BLaER1 treated with 17β-estradiol and CSF1 and Interleukin-3, amounts not matched to agents 10 nM and 100 nM (cell line): ENCODE measurements around the gene POU4F1.

Source experiments
- H3K27ac ChIP-seq, 11 experiments: shearing (Covaris generic); formaldehyde crosslinking; 2 replicates each; pipeline ENCODE4 v1.8.1; 2022
- H3K27me3 ChIP-seq, 11 experiments: shearing (Covaris generic); formaldehyde crosslinking; 2 replicates each; pipeline ENCODE4 v1.8.1; 2022
- H3K36me3 ChIP-seq, 11 experiments: shearing (Covaris generic); formaldehyde crosslinking; 2 replicates each; pipeline ENCODE4 v1.8.1; 2022
- H3K4me1 ChIP-seq, 10 experiments: shearing (Covaris generic); formaldehyde crosslinking; 2 replicates each; pipeline ENCODE4 v1.8.1; 2022
- H3K4me2 ChIP-seq, 11 experiments: shearing (Covaris generic); formaldehyde crosslinking; 2 replicates each; pipeline ENCODE4 v1.8.1; 2022
- H3K4me3 ChIP-seq, 10 experiments: shearing (Covaris generic); formaldehyde crosslinking; 2 replicates each; pipeline ENCODE4 v1.8.1; 2022
- H3K9ac ChIP-seq, 11 experiments: shearing (Covaris generic); formaldehyde crosslinking; 2 replicates each; pipeline ENCODE4 v1.8.1; 2022
- H3K9me3 ChIP-seq, 11 experiments: shearing (Covaris generic); formaldehyde crosslinking; replicated peaks in 1 of 11; 2 replicates each; pipeline ENCODE4 v1.8.1; 2022
- H4K20me1 ChIP-seq, 11 experiments: shearing (Covaris generic); formaldehyde crosslinking; 2 replicates each; pipeline ENCODE4 v1.8.1; 2022
- Cebpa-rat ChIP-seq, 11 experiments: shearing (Covaris generic); IDR thresholded peaks; 2 replicates each; pipeline ENCODE4 v1.8.1; 2022

POU4F1 gene

DNA sequence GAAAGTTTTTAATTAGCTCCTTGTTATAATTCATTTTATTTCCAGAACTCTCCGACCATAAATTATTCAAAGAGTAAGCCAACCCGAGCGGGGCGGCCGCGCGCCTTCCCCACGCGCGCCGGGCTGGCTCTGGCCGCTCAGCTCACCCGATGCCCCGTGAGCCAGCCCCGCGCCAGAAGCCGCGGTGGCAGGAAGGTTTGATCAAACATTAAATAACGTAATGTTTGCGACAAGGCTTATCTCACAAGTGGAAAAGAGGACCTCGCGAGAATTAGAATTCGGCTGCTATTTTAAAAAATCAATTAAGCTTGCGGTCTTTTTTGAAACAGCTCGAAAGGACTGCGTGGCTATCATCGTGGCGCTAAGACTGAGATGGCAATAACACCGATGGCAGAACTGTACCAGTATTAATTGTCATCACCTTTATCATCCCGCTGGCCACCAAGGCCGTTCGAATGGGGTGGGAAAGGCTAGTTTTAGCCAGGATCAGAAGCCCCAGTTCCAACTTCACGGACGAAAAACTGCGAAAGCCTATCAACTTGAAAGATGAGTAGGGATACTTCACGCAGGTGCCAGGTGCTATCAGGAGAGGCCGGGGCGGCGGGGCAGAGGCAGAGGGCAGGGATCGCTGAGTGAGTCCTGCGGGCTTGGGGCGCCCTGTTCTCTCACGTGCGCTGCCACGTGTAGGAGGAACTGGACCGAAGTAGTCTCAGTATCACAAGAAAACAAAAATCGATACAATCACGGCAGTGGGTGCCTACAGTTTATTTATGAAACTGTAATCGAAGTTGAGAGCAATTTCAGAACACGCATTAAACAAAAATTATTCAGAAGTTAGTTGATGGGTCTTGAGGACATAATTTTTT lies 6.4 kb downstream of the POU4F1 start:
- no peak overlapping the region; a peak in 1 of 20 replicates for H3K4me3 ChIP-seq
- no peak overlapping the region for H3K9ac ChIP-seq
- peaks cover 100% of the 10 kb centered on the region in 11 experiments for H3K27me3 ChIP-seq
- H3K36me3 ChIP-seq: no peaks in the 10 kb centered on the region
- H3K27ac ChIP-seq: no peak overlapping the region
- peaks cover 4 to 30% (median 19%) of the 10 kb centered on the region in 11 experiments; a peak in 17 of 22 replicates for H3K9me3 ChIP-seq
- peaks cover 0 to 96% (median 51%) of the 10 kb centered on the region in 11 experiments; a peak in 15 of 22 replicates for H4K20me1 ChIP-seq
- H3K4me2 ChIP-seq: peak overlapping the region in 1 of 11 experiments; percentile 35; a peak in 1 of 22 replicates
- TF ChIP-seq Cebpa-rat (IDR thresholded peaks at IDR 0.05): no peak
- peaks cover 6 to 12% (median 7%) of the 10 kb centered on the region in 10 experiments; a peak in 18 of 20 replicates for H3K4me1 ChIP-seq

DNA sequence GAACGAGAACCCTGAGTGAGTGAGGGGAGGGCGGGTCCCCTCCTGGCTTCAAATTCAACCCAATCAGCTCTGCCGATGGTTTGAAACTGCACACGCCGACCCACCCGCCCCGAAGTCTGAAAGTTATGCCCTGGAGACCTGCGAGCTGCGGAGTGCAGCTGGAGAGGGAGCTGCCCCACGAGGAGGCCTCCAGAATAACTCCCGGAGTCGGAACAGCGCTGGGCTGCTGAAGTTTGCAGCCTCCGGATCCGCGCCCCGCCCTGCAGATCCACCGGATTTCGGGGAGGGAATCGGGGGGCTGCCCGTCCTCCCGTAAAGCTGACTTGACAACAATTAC lies 7.0 kb downstream of the POU4F1 start:
- H3K9ac ChIP-seq: no peak overlapping the region
- H3K9me3 ChIP-seq: peaks cover 4 to 30% (median 19%) of the 10 kb centered on the region in 11 experiments; a peak in 17 of 22 replicates
- H3K36me3 ChIP-seq: no peaks in the 10 kb centered on the region
- peaks cover 99 to 100% (median 100%) of the 10 kb centered on the region in 11 experiments for H3K27me3 ChIP-seq
- peak overlapping the region in 1 of 11 experiments; percentile 35; a peak in 1 of 22 replicates for H3K4me2 ChIP-seq
- peaks cover 0 to 91% (median 45%) of the 10 kb centered on the region in 11 experiments; a peak in 15 of 22 replicates for H4K20me1 ChIP-seq
- H3K4me3 ChIP-seq: no peak overlapping the region; a peak in 1 of 20 replicates
- no peak overlapping the region for H3K27ac ChIP-seq
- TF ChIP-seq Cebpa-rat (IDR thresholded peaks at IDR 0.05): no peak
- peaks cover 2 to 6% (median 2%) of the 10 kb centered on the region in 10 experiments; a peak in 18 of 20 replicates for H3K4me1 ChIP-seq

DNA sequence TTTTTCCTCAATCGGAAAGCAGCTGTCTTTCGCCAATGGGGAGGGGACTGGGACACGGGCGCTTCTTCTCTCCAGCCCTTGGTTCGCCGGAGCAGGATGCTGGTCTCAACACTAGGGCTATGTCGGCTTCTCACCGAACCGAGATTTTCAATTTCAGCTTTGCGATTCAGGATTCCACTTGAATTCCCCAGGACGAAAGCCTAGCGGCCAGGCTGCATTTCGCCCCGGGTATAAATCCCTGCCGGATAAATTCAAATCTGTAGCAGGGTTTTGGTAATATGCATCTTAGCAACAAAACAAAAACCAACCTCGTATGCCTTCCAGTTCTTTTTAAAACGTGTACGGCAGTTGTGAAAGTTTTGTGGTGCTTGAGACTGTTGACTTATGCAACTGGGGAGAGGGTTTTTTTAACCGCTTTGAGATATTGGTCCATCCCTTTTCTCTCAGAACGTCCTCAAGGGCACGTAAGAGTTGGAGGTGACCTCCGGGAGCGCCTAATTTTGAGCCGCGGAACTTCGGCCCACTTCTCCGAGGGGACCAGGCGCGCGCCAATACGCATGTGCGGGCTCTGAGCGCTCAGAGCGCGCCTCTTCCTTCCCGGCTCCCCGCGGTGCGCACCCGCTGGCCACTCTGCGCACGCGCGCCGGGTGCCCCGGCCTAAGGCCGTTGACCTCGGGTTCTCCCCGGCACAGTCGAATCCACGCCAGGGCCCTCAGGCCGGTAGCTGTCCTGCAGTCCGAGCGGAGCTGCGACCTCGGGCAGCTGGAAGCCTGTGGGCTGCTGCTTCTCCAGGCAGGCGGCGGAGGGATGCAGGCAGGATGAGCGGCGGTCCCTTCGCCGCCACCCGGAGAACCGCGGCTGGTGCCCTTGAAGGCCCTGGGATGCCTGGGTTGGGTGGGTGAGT lies 7.6 kb downstream of the POU4F1 start:
- peak overlapping the region in 5 of 11 experiments; percentile 7 to 63 (median 39); a peak in 6 of 22 replicates for H3K4me2 ChIP-seq
- H3K36me3 ChIP-seq: no peaks in the 10 kb centered on the region
- peak overlapping the region in 2 of 10 experiments; percentile 9 to 28; a peak in 1 of 20 replicates for H3K4me3 ChIP-seq
- H3K9me3 ChIP-seq: peaks cover 4 to 30% (median 19%) of the 10 kb centered on the region in 11 experiments; a peak in 17 of 22 replicates
- no peak overlapping the region for H3K9ac ChIP-seq
- no peak overlapping the region for H3K27ac ChIP-seq
- H3K27me3 ChIP-seq: peaks cover 98 to 100% (median 100%) of the 10 kb centered on the region in 11 experiments
- no peak for TF ChIP-seq Cebpa-rat (IDR thresholded peaks at IDR 0.05)
- H4K20me1 ChIP-seq: peaks cover 0 to 85% (median 42%) of the 10 kb centered on the region in 11 experiments; a peak in 14 of 22 replicates
- peaks cover 0 to 6% (median 0%) of the 10 kb centered on the region in 10 experiments; a peak in 1 of 20 replicates for H3K4me1 ChIP-seq

DNA sequence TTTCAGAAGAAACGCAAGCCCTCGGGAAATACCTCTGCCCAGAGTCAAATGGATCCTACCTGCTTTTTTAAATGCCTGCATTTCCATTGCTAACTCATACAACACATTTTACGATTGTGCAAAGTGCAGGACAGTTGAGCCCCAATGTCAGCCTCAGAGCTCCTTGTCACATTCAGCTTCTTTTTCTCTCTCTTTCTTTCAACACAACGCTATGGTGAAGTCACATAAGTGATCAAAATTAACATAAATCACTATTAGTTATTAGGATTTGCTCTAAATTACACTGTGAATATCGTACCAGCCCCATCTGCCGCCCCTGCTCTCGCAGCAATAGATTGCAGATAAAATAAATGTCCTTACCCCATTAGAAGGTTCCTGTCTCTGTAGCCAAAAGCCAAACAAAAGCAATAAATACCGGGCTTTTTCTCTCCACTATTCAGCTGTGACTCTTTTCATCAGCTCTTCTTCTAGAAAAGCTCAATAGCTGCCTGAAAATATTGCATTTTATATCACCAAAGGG lies 8.8 kb downstream of the POU4F1 start:
- peaks cover 98 to 100% (median 100%) of the 10 kb centered on the region in 11 experiments for H3K27me3 ChIP-seq
- no peak overlapping the region for H3K4me3 ChIP-seq
- H3K27ac ChIP-seq: no peak overlapping the region
- H3K9me3 ChIP-seq: peaks cover 4 to 29% (median 19%) of the 10 kb centered on the region in 11 experiments; a peak in 17 of 22 replicates
- TF ChIP-seq Cebpa-rat (IDR thresholded peaks at IDR 0.05): no peak
- peaks cover 0 to 4% (median 0%) of the 10 kb centered on the region in 10 experiments; a peak in 1 of 20 replicates for H3K4me1 ChIP-seq
- no peak overlapping the region for H3K4me2 ChIP-seq
- H3K9ac ChIP-seq: no peak overlapping the region
- peaks cover 0 to 73% (median 35%) of the 10 kb centered on the region in 11 experiments; a peak in 14 of 22 replicates for H4K20me1 ChIP-seq
- no peaks in the 10 kb centered on the region for H3K36me3 ChIP-seq

DNA sequence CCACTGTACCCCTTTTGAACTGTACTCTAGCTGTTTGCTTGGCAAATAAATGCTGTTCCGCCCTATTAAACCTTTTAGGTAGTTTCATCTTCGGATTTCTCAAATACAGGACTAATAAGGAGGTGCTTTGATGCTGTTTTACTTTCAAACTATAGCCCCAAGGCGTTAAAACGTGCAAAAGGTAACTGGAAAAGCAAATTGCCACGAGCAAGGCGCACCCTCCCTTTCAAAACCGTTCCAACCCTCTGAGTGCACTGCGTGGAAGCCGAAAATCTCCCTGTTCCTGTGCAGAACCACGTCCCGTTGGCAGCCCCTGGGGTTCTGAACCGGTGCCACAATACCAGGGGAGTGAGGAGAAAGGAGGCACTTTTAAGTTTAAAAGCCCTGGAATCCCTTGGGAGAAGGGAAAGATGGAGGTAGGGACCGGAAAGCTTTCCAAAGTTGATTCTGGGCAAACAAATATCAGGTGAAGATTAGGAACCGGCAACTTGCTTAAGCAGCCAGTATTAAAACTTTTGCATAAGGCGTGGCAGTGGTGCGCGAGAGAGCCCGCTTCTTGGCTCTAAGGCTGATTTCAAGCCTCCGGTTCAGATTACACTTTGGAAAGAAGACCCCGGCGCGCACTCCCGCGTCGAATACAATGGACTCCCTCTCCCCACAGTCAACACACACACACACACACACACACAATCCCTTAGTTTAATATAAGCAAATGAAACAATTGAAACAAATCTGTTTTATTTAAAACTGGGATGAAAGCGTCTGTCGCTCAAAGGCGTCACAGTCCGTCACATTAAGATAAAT lies 9.5 kb downstream of the POU4F1 start:
- H3K4me1 ChIP-seq: peaks cover 0 to 4% (median 0%) of the 10 kb centered on the region in 10 experiments; a peak in 1 of 20 replicates
- no peak overlapping the region for H3K4me2 ChIP-seq
- no peak overlapping the region for H3K4me3 ChIP-seq
- TF ChIP-seq Cebpa-rat (IDR thresholded peaks at IDR 0.05): no peak
- H3K36me3 ChIP-seq: no peaks in the 10 kb centered on the region
- H4K20me1 ChIP-seq: peaks cover 0 to 66% (median 31%) of the 10 kb centered on the region in 11 experiments; a peak in 14 of 22 replicates
- peaks cover 98 to 100% (median 100%) of the 10 kb centered on the region in 11 experiments for H3K27me3 ChIP-seq
- H3K27ac ChIP-seq: no peak overlapping the region
- peaks cover 4 to 29% (median 19%) of the 10 kb centered on the region in 11 experiments; a peak in 17 of 22 replicates for H3K9me3 ChIP-seq
- no peak overlapping the region for H3K9ac ChIP-seq

DNA sequence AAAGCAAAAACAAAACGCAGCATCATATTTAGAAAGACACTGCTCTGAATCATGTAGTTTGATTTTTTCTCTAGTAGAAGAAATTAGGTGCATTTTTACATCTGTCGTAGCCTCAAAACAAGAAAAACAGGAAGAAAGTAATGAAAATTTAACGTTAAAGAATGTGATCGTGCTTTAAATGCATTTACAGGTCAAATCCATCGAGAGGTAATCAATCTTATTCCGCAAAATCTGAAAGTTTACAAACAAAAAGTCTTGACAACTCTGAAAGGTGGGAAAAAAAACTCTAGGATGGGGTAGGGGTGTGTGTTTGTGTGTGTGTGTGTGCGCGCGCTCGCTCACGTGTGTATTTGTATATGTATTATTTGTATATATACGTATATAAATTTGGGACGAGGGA lies 10.2 kb downstream of the POU4F1 start:
- TF ChIP-seq Cebpa-rat (IDR thresholded peaks at IDR 0.05): no peak
- Histone ChIP-seq H3K9ac (no peak overlapping the region), H3K4me1 (peaks cover 0 to 4% (median 0%) of the 10 kb centered on the region in 10 experiments; a peak in 1 of 20 replicates), H3K4me3 (no peak overlapping the region), H3K4me2 (no peak overlapping the region), H3K36me3 (no peaks in the 10 kb centered on the region), H4K20me1 (peaks cover 0 to 59% (median 30%) of the 10 kb centered on the region in 11 experiments; a peak in 14 of 22 replicates), H3K9me3 (peaks cover 4 to 29% (median 19%) of the 10 kb centered on the region in 11 experiments; a peak in 17 of 22 replicates), H3K27me3 (peaks cover 91 to 100% (median 100%) of the 10 kb centered on the region in 11 experiments), H3K27ac (no peak overlapping the region)

DNA sequence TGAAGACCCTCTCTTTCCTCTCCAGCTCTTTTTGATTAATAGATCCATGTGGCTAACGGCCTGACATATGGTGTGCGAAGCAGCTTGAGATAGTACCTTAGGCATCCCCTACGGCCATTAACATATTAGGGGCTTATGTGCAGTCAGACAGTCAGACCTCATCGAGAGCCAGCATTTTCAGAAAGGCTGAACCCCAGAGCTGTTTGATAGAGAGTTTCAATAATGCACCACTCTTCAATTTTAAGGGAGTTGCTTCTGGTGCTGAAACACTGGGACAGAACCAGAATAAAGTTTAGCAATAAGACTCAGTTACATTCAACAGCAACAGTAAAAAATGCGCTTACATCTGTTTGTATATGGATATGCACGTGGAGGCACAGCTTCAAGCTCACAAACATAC lies 10.8 kb downstream of the POU4F1 start:
- Histone ChIP-seq H4K20me1 (peaks cover 0 to 54% (median 30%) of the 10 kb centered on the region in 11 experiments; a peak in 14 of 22 replicates), H3K9me3 (peaks cover 4 to 27% (median 18%) of the 10 kb centered on the region in 11 experiments; a peak in 17 of 22 replicates), H3K4me2 (no peak overlapping the region), H3K27me3 (peaks cover 86 to 100% (median 99%) of the 10 kb centered on the region in 11 experiments), H3K9ac (no peak overlapping the region), H3K36me3 (no peaks in the 10 kb centered on the region), H3K27ac (no peak overlapping the region), H3K4me3 (no peak overlapping the region), H3K4me1 (peaks cover 0 to 4% (median 0%) of the 10 kb centered on the region in 10 experiments; a peak in 1 of 20 replicates)
- no peak for TF ChIP-seq Cebpa-rat (IDR thresholded peaks at IDR 0.05)
